HPDE6-E6E7 (cell line): ENCODE results near the gene CD27.
A peak's percentile ranks its signal among the peaks of the same experiment; 100 is the strongest.
"Not testable (repeated sequence)": the region's sequence is repeated elsewhere in the genome, so short reads cannot be mapped to it uniquely, and the experiment has no call there.

Source experiments
- DNase-seq: peaks from one replicate; pipeline ENCODE4 v3.0.0; 2011; ENCODE audit warnings: missing footprints; ENCODE audit errors: extremely low spot score

CD27 gene

DNA sequence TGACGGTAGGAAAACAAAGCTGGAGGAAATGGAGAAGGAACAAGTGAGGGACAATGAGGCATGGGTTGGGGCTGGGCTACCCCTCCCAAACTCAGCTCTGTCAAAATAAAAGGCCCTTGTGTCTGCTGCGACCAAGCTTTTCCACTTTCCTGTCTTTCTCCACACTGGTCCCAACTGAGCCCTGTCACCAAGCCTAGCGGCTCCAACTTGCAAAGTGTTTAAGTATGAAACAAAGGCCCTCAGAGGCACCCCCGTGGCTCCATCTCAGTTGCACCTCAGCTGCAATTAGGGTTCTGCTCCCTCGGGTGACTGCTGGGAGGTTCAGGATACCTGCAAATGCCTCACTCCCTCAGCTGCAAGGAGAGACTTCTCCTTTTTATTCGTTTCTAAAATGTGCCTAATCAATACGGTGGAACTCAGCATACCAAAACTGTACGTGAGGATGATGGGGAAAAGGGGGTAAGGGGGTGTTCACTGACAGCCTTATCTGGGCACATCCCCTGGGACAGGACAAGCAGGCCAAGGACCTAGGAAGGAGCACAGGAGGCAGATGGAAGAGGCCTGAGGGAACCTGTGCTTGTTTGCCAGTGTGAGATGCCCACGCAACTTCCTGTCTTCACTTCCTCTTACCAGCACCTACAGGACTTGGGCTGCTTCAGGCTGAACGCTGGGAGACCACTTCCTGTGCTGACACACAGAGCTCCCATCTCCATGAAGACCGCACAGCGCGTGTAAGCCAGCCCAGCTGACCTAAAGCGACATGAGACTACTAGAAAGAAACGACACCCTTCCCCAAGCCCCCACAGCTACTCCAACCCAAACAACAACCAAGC, 16.9 kb downstream of the CD27 start:
- DNase-seq: no peak

DNA sequence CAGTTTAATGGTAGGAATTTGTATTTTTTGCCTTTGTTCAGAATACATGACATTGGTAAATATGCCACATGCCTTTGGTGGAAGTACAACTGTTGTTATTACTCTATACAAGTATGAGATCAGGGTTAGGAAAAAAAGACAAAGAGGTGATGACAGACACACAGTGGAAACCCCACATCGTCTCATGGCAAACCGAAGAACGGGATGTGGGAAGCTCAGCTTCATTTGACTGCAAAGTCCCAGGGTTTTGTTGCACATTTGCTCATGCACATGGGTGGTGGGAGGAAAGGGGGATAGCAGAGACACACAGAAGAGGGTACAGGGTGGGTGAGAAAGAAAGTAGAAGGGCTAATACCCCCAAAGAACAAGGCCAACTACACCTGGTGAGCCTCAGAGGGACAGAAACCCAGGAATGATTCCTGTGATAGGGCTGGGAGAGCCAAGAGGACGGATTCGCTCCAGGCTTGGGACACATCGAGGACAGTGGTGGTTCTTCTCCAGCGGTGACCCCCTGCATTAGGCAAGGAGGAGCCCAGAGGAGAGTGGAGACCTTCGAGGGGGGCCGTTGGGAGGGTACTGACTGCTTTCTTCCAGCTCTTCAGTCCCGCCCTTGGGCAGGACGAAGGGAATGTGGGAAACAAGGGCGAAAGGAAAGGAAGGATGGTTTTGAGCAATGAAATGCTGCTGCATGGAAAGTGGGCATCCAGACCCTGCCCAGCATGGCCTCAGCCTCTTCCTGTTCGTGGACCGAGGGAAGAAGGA, 17.7 kb downstream of the CD27 start:
- DNase-seq: no peak

DNA sequence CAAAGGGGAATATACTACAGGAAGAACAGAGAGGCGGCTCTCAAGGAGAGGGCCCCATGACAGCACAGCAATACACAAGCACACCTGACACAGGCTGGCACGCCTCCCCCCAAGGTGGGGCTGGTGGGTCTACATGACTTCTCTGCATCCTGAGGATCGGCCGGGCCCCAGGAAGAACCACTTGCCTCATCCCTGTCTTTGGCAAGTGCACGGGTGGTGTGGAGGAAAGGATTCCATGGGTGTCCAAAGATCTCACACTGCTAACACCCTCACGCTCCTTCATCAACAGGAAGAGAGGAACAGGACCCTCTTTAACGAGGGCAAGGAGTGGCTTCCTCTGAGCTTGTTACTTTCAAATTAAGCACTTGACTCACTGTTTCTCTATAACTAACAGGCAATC, 18.5 kb downstream of the CD27 start:
- DNase-seq: no peak

DNA sequence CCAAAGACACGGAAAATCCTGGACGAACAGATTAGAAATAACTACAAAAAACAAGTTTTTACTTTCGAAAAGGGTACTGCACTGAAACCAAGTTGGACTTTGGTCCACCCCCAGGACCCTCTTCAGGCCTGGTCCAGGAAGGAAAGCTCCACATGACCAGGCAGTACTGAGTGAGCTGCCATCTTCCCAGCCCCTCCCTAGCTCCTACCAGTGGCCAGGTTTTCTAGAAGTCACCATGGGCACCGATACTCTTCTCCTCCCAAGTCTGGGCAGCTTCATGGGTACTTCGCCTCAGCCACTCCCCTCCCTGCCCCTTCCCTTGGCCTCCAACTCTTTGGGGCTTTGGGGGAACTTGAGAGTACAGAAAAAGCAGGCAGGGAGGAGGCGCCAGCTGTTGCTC, 19.1 kb downstream of the CD27 start:
- no peak for DNase-seq

DNA sequence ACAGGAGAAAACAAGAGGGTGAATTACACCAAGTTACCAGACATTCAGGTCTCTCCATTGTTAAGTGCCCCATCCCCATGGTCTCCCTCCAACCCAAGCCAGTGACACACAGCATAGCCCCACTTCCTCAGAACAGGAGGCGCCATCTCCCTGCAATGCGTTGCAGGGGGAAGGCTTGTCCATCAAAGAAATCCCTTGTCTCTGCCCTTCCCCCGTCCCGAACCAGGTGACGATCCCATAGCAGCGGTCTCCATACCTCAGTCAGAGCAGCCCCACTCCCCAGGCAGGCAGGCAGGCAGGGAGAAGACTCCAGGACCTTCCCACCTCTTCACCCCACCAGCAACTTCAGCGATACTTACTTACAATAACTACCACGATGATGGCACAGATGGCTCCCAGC, 19.8 kb downstream of the CD27 start:
- no peak for DNase-seq

DNA sequence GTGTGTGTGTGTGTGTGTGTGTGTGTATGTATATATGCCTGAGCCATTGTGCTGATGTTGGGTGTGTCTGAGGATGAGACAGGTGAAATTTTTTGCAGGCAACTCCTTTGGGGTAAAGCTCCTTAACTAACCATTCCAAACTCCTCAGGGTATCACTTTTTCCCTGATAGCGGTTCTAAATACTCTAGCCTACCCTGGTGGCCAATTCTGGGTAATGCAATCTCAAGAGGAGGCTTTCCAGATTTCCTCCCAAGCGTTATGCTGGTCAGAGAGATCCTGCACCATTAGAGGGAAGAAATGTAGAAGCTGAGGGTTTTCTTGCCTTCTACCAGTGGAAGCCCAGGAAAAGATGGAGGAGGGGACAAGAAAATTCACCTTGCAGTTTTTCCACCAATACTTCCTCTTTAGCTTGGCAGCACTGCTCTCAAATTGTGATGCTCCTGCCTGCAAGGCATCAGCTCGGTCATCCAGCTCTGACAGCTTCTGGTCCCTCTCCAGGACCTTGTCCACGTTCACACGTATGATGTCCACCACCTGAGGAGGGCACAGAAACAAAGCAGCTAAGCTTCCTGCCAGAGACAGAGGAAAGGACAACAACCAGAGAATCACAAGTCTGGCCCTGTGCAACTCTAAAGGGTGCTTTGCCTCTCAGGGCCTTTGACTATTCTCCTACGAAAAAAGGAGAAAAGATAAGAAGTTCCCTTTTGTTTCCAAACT, 20.9 kb downstream of the CD27 start:
- peak; percentile 53 for DNase-seq

DNA sequence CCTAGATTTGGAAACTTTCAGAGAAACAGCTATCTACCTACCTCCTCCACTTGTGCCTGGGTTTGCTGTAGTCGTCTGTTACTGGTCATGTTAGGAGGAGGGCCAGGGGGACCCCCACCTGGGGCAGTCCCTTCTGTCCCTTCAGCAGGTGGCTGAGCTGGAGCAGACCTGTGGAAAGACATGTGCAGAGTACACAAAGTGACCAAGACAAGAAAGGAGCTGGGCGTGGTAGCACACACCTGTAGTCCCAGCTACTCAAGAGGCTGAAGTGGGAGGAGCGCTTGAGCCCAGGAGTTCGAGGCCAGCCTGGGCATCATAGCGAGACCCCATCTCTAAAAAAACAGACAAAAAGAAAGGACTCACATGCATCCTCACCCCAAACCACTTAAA, 21.4 kb downstream of the CD27 start:
- no peak for DNase-seq

DNA sequence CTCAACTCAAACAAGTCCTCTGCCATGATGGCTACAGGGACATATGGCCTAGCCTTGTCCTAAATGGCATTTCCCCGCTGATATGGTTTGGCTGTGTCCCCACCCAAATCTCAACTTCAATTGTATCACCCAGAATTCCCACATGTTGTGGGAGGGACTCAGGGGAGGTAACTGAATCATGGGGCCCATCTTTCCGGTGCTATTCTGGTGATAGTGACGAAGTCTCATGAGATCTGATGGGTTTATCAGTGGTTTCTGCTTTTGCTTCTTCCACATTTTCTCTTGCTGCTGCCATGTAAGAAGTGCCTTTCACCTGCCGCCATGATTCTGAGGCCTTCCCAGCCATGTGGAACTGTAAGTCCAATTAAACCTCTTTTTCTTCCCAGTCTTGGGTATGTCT, 22.0 kb downstream of the CD27 start:
- DNase-seq: not testable (repeated sequence)

DNA sequence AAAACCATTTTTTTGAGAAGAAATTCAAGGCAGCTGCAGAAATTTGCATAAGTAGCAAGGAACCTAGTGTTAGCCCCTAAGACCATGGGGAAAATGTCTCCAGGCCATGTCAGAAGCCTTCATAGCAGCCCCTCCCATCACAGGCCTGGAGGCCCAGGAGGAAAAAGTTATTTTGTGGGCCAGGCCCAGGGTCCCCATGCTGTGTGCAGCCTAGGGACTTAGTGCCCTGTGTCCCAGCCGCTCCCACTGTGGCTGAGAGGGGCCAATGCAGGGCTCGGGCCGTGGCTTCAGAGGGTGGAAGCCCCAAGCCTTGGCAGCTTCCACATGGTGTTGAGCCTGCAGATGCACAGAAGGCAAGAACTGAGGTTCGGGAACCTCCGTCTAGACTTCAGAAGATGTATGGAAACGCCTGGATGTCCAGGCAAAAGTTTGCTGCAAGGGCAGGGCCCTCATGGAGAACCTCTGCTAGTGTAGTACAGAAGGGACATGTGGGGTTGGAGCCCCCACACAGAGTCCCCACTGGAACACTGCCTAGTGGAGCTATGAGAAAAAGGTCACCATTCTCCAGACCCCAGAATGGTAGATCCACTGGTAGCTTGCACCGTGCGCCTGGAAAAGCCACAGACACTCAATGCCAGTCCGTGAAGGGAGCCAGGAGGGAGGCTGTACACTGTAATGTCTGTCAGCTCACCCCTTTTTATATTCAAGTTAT, 23.0 kb downstream of the CD27 start:
- DNase-seq: not testable (repeated sequence)

DNA sequence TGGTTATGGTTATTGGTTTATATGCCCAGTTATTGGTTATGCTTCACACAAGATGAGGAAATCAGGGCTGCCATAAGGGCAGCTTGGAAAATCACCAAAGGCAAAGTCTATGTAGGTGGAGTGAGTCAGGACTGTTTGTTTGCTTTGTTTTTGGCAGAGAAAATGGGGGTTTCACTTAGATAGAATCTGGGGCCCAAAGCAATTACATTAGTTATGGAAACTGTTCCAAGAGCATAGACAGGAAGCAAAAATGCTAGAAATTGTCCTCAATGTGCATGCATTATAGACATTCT, 23.5 kb downstream of the CD27 start:
- DNase-seq: no peak

DNA sequence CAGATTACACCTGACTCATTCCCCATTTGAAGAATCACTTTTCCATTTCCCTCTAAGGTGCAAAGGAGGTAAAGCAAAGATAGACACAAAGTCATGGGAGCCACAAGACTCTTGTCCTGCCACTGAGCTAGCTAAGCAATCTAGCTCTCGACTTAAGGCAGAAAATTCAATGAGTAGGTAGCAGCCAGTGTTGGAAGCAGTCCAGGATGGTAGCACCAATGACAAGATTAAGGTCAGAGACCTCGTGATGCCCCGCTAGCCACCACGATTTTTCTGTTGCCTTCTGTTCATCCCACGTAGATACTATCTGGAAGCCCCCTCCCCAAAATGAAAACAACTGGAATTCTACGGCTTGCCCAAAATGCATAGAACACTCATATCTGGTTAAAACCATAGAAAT, 24.3 kb downstream of the CD27 start:
- no peak for DNase-seq

DNA sequence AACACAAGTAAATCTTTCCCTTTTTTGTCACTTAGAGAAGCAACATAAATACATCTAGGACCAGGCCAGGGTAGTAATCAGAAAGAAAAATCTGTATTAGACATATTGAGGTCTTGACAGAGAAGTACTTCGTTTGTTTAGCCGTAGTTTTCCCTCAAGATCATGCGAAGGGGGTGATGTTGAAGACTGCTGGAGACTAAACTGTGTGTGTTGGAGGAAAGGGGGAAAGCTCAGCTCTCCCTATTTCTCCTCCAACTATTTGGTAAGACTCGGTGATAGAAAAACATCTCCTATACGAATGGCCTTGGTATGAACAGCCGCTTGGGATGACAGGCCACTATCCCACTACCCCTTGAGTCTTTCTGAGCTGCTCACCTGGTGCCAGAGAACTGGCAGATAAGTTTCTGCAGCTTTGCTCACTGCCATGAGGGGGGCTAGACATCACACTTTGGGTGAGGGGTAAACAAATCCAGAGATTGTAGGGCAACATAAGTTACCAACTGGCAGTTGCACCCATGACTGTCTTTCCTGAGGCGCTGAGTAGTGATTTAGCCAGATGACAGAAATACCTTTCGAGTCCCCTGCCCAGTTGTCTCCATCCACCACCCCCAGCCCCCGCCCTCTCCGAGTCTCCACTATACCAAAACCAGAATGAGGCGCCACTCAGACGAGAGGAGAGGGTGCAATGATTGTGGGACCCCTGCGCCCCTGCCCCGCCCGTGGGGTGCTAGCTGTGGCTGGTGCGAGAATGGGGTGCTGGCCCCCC, 25.0 kb downstream of the CD27 start:
- DNase-seq: no peak

DNA sequence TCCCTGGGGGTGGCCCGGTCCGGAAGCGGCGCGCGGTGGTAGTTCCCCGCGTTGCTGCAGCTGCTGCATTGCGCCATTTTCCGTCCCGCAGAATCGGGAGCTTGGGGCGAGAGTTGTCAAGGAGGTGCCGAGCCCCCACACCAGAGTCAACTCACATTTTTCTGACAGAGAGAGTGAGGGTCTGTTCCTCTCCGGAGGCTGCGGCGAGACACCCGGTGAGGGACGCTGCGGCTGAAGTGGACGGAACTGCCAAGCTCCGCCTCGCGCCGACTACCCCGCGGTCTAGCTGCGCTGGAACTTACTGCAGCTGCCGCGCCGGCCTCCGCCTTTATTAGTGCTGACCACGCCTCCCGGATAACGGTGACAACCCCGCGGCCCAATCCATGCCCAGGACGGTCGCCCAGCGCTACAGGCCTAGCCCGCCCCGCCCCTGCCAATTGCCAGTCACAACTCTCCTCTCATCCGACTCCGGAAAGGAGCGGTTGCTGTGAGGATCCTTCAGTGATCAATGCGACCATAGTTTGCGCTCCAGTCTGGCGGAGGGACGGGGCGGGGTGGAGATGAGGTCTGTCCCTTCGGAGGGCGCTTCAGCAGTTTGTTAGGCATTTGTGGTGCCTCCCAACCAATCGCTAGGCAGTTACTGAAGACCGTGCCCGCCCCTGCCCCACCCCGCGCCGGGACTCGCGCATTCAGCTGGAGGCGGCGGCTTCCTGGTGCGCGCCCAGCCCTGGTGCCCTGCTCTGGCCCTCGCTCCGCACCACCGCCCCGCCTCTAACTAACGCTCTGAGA, 25.8 kb downstream of the CD27 start, which contains the start of gene VAMP1:
Gene VAMP1 (minus strand): TSS at position 303 of the 789 bp plus-strand sequence. CDS start 146 bp downstream, at position 157.
- peak; percentile 93 for DNase-seq

DNA sequence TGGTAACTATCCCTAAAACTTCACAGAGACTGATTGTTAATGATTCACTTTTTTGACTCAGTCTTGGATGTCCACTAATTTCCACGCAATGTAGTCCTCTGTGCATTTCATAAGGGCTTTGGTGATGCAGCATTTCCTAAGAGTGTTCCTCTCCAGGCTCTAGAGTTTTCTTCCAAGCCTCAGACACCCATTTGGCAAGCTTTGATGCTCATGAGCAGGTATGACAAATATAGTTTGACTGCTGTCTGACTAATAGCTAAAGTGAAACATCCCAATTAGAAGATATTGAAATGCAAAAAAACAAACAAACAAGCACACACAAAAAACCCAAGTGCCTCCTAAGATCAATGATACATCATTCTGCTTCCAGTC, 27.2 kb downstream of the CD27 start:
- no peak for DNase-seq

DNA sequence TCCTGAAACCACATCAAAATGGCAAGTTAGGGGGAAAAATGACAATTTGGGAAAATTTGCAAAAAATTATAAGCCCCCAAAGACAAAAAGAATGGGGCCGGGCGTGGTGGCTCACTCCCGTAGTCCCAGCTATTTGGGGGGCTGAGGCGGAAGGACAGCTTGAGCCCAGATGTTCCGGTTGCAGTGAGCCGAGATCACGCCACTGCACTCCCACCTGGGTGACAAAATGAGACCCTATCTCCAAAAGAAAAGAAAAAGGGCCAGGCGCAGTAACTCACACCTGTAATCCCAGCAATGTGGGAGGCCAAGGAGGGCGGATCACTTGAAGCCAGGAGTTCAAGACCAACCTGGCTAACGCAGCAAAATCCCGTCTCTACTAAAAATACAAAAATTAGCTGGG, 27.7 kb downstream of the CD27 start:
- no peak for DNase-seq

DNA sequence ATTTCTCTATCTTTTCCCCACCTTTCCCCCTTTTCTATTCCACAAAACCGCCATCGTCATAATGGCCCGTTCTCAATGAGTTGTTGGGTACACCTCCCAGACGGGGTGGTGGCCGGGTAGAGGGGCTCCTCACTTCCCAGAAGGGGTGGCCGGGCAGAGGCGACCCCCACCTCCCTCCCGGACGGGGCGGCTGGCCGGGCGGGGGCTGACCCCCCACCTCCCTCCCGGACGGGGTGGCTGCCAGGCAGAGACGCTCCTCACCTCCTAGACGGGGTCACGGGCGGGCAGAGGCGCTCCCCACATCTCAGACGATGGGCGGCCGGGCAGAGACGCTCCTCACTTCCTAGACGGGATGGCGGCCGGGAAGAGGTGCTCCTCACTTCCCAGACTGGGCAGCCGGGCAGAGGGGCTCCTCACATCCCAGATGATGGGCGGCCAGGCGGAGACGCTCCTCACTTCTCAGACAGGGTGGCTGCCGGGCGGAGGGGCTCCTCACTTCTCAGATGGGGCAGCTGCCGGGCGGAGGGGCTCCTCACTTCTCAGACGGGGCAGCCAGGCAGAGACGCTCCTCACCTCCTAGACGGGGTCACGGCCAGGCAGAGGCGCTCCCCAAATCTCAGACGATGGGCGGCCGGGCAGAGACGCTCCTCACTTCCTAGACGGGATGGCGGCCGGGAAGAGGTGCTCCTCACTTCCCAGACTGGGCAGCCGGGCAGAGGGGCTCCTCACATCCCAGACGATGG, 30.6 kb downstream of the CD27 start:
- DNase-seq: not testable (repeated sequence)

DNA sequence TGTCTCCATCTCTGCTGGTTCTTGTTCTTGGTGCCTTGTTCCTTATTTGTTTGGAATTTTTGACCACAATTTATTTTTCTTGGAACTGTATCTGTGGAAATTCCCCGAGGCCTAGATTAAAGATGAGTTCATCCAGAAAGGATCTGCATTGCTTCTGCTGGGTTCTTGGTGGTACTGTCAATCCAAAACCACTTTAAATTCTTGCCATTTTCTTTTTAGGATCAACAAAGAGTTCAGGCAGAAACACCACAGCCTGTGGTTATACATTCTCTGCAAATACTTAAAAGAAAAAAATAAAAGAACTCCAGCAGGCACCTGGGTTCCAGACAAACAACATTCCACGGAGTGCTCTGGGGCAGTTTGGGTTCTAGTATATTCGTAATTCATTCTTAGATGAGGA, 31.7 kb downstream of the CD27 start:
- no peak for DNase-seq

DNA sequence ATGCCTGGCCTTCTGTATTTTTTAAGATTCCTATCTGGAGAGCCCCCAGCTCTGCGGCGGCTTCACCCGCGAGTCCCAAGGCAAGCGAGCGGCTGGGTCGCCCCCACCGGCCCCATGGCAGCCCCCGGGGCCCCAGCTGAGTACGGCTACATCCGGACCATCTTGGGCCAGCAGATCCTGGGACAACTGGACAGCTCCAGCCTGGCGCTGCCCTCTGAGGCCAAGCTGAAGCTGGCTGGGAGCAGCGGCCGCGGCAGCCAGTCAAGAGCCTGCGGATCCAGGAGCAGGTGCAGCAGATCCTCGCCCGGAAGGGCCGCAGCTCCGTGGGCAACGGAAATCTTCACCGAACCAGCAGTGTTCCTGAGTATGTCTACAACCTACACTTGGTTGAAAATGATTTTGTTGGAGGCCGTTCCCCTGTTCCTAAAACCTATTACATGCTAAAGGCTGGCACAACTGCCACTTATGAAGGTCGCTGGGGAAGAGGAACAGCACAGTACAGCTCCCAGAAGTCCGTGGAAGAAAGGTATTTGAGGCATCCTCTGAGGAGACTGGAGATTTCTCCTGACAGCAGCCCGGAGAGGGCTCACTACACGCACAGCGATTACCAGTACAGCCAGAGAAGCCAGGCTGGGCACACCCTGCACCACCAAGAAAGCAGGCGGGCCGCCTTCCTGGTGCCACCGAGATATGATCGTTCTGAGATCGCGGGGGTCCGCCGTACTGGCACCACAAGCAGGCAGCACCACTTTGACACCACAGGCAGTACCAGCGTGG, 33.0 kb downstream of the CD27 start:
- DNase-seq: not testable (repeated sequence)

DNA sequence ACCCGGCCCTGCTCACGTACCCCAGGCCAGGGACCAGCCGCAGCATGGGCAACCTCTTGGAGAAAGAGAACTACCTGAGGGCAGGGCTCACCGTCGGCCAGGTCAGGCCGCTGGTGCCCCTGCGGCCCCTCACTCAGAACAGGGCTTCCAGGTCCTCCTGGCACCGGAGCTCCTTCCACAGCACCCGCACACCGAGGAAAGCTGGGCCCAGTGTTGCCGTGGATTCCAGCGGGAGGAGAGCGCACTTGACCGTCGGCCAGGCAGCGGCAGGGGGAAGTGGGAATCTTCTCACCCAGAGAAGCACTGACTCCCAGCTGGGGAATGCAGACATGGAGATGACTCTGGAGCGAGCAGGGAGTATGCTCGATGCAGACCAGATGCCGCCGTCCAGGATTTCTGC, 33.7 kb downstream of the CD27 start:
- DNase-seq: no peak
